Epithelial cell of proximal tubule (primary cell): ENCODE results near the gene CCDC8. TPM values are rescaled to one million over a fixed set of nuclear protein-coding genes. Genes with fewer than 3 reads are reported as not detected.

Source experiments
- DNase-seq: peaks from one replicate; pipeline ENCODE4 v3.0.0-alpha.2; 2011; ENCODE audit warnings: low read depth
- H3K4me3 ChIP-seq: 2 replicates; pipeline ENCODE4 v1.5.1; 2011; ENCODE audit warnings: low read depth, mild to moderate bottlenecking, low read length
- total RNA-seq: library from RNA; depleted of rRNA; stranded (reverse); fragments of >200 nt; gene quantifications from 2 replicates; pipeline ENCODE4 v1.2.3, GENCODE V29; 2015
- TF ChIP-seq, protein P1 (sequence below): conservative IDR thresholded peaks from 2 replicates; pipeline ENCODE4 v1.5.1; 2012; ENCODE audit warnings: low read depth, mild to moderate bottlenecking, low read length

Gene CCDC8
- total RNA-seq, 1 donor from 2014 or later = 14.1 TPM

DNA sequence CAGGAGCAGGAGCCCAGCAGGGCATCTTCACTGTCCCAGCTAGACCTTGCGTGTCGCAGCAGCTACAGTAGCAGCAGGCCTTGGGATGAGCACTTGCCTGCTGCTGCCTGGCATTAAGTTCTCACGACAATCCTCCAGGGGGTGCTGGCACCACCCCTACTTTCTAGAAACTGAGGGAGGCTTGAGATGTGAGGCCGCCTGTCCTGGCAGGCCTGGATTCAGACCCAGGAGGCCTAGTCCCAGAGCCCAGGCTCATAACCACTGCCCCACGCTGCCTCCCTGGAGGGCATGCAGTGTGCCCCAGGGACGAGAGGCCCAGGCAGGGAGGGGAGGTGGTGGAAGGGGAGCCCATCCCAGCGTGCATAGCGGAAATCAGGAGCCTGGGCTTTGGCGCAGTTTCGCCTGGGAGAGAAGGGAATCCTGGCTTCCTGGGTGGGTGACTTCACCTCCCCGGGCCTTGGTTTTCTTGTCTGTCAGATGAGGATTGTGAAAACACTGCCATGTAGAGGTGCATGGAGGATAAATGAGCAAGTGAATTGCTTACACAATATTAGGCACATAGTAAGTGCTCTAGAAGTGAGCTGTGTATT, 40.4 kb downstream of the CCDC8 start:
- no peak for DNase-seq
- H3K4me3 ChIP-seq = no peak overlapping the region
- TF ChIP-seq, protein P1, sequence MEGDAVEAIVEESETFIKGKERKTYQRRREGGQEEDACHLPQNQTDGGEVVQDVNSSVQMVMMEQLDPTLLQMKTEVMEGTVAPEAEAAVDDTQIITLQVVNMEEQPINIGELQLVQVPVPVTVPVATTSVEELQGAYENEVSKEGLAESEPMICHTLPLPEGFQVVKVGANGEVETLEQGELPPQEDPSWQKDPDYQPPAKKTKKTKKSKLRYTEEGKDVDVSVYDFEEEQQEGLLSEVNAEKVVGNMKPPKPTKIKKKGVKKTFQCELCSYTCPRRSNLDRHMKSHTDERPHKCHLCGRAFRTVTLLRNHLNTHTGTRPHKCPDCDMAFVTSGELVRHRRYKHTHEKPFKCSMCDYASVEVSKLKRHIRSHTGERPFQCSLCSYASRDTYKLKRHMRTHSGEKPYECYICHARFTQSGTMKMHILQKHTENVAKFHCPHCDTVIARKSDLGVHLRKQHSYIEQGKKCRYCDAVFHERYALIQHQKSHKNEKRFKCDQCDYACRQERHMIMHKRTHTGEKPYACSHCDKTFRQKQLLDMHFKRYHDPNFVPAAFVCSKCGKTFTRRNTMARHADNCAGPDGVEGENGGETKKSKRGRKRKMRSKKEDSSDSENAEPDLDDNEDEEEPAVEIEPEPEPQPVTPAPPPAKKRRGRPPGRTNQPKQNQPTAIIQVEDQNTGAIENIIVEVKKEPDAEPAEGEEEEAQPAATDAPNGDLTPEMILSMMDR = peak; percentile 46

DNA sequence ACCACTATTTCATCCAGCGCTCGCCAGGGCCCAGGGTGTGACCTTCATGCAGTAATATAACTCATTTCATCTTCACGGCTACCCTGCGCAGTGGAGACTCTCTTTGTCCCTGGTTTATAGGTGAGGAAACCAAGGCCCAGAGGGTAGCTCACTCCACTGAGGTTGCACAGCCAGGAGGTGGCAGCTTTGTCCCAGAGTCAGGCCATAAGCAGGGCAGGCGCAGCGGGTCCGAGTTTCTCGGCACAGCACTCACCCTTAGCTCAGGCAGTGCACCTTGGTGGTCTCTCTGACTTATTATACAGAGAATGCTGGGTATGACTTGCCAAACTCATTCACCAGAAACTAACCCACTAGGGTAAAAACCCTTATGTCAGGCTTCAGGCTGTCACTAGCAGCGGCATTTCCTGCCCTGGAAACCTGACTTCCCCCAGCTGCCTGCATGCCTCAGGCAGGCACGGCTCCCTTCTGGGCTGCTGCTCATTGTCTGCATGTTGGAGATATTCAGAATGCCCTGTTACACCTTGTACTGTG, 41.9 kb downstream of the CCDC8 start:
- no peak for DNase-seq
- H3K4me3 ChIP-seq = no peak overlapping the region
- TF ChIP-seq, protein P1 = no peak

DNA sequence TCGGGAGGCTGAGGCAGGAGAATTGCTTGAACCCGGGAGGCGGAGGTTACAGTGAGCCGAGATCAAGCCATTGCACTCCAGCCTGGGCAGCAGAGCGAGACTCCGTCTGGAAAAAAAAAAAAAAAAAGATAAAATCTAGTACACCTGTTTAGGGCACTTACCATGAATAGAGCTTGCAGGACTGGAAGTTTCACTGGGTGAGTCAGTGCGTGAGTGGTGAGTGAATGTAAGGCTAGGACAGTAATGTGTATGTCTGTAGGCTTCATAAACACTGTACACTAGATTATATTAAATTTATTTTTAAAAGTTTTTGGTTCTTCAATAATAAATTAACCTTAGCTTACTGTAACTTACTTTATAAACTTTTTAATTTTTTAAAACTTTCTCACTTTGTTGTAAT, 43.5 kb downstream of the CCDC8 start:
- no peak overlapping the region for H3K4me3 ChIP-seq
- DNase-seq = no peak
- TF ChIP-seq, protein P1 = no peak

DNA sequence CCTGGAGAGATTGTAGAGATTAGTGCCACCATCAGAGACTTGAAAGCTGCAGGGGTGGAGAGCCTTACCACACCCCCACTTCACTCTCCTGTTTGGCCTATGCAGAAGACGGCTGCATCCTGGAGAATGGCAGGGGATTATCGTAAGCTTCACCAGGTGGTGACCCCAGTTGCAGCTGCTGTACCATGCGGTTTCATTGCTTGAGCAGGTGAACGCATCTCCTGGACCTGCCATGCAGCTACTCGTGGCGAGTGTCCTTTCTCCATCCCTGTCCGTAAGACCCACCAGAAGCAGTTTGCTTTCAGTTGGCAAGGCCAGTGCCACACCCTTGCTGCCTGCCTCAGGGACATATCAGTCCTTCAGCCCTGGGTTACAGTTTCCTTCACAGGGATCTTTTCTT, 45.2 kb downstream of the CCDC8 start:
- TF ChIP-seq, protein P1 = no peak
- no peak overlapping the region for H3K4me3 ChIP-seq
- DNase-seq = no peak

DNA sequence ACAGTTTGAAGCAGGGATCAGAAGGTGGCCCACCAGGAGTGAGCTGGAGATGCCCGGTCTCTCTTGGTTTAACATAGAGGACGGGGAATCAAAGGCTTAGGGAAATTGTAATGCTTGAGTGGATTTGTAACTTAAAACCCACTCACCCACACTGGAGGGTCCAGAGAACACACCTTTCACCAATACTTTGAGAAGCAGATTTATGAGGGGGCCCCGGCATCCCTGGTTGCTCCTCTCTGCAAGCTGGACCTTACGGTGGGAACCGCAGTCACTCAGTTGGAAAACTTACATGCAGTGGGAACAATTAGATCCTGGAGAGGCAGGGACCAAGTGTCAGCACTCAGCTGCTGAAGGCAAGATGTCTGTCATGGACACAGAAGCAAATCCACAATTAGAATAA, 45.9 kb downstream of the CCDC8 start:
- DNase-seq = no peak
- TF ChIP-seq, protein P1 = no peak
- H3K4me3 ChIP-seq = no peak overlapping the region

DNA sequence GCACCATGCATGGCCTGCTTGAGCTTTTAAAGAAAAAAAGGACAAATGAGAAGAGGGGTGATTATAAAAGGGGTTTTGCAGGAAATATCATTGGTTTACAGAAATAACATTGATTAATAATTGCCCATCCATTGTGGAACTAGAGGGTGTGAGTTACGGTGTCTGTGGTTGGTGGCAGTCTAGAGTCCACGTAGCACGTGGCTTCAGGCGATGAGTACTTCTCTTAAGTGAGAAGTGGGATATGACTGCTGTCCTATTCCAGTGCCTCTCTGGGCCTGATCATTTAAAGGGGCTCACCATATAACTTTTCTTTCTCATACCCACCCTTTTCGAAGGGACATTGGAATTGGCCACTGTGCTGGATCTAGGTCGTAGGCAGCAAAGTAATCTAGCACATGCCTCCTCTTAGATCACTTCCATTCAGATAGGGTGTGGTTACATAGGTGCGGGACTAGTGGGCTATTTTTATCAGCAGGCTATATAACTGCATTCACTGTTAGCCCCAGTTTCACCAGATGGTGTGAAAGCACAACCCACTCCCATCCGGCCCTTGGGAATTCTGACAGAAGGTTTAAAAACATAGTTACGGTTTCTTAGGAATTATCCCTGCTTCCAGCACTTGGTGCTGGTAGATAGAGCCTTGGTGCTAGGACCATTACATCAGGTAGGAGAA, 46.6 kb downstream of the CCDC8 start:
- H3K4me3 ChIP-seq = no peak overlapping the region
- TF ChIP-seq, protein P1 = no peak
- no peak for DNase-seq
